ES-I3 (cell line): ENCODE results near the gene WNK2.

Experiments
- H3K36me3 ChIP-seq: 2 replicates; pipeline ENCODE4 v1.6.1; 2013; ENCODE audit warnings: mild to moderate bottlenecking, low read length, control low read depth, moderate library complexity; ENCODE audit not compliant: insufficient read depth
- H3K4me1 ChIP-seq: 2 replicates; pipeline ENCODE4 v1.6.1; 2013; ENCODE audit warnings: mild to moderate bottlenecking, control low read depth, low read length; ENCODE audit not compliant: insufficient read depth
- H3K9ac ChIP-seq: 2 replicates; pipeline ENCODE4 v1.6.1; 2013; ENCODE audit warnings: low read depth, mild to moderate bottlenecking, low read length, moderate library complexity
- H3K9me3 ChIP-seq: 2 replicates; pipeline ENCODE4 v1.6.1; 2013; ENCODE audit warnings: mild to moderate bottlenecking, low read length, moderate library complexity; ENCODE audit not compliant: control insufficient read depth, insufficient read depth

WNK2 gene

GRCh38 chr9:93221044-93221443 lies 37.1 kb downstream of the WNK2 start:
- no peaks in the 10 kb centered on the region for H3K9me3 ChIP-seq
- H3K4me1 ChIP-seq: peaks cover 14% of the 10 kb centered on the region; the same call in 1 of the 2 replicates
- H3K36me3 ChIP-seq: no peaks in the 10 kb centered on the region
- no peak overlapping the region for H3K9ac ChIP-seq

- no peaks in the 10 kb centered on the region for H3K9me3 ChIP-seq
- no peaks in the 10 kb centered on the region for H3K36me3 ChIP-seq
- peaks cover 14% of the 10 kb centered on the region; the same call in 1 of the 2 replicates for H3K4me1 ChIP-seq
- no peak overlapping the region for H3K9ac ChIP-seq
Measured at GRCh38 chr9:93222890-93223259, 38.9 kb downstream of the WNK2 start.

DNA sequence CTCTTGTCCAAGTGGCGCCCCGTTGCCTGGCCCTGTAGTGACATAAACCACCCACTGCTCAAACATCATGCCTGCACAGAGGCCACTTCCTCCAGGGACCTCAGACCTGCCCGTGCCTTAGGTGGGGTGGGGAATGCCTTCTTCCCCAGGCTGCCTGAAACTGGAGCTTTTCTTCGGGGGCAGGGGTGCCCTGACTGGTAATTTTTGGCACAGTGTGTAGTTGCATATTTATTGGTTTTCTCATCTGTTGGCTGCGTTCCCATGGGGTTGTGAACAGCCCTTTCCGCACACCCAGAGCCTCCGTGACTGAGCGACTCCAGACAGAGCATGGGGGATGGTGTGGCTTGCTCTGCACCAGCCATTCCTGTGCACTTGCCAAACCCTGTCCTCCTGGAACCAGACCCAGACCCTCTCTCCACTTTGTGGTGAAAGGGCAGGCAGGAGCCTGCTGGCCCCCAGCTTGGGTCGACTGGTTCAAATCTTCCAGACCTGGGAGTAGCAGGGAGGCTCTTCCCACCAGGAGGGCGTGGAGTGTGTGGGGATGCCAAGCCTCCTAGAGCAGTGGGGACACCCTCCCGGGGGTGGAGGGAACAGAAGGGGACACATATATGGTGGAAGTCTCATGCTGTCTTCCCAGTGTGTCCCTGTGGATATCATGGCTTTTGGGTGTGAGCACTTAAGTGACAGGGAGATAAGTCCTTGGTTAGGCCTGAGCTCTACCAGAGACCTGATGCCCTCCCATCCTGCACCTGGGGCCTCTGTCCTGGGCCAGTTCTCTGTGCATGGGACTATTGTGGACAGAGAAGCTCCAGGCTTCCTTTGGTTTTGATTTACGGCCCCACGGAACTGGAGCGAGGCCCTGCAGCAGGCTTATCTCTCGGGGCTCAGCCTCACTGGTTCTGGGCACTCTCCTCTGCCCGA lies 39.6 kb downstream of the WNK2 start:
- Histone ChIP-seq H3K9ac (no peak overlapping the region), H3K36me3 (no peaks in the 10 kb centered on the region), H3K9me3 (no peaks in the 10 kb centered on the region), H3K4me1 (peaks cover 14% of the 10 kb centered on the region; the same call in 1 of the 2 replicates)

- no peak overlapping the region for H3K9ac ChIP-seq
- peaks cover 14% of the 10 kb centered on the region; the same call in 1 of the 2 replicates for H3K4me1 ChIP-seq
- H3K9me3 ChIP-seq: no peaks in the 10 kb centered on the region
- H3K36me3 ChIP-seq: no peaks in the 10 kb centered on the region
Measured at GRCh38 chr9:93224591-93224990, 40.7 kb downstream of the WNK2 start.

DNA sequence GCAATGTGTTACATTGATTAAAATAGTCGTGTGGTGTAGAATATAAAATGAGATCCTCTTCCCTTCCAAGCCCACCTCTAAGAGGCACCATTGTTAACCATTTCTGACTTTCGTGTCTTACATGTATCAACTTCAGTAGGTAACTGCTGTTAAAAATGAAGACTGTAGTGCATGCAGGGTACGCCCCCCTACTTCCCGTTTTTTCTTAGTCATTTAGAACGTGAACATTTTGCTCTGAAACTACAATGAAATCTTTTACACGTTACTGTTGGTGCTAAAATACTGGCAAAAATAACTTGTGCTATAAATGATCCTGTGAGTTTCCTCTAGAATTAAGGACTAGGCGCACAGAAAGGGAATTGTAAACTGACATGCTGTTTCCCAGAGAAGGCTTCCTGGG lies 41.5 kb downstream of the WNK2 start:
- H3K9me3 ChIP-seq: no peaks in the 10 kb centered on the region
- H3K4me1 ChIP-seq: peaks cover 14% of the 10 kb centered on the region; the same call in 1 of the 2 replicates
- no peaks in the 10 kb centered on the region for H3K36me3 ChIP-seq
- no peak overlapping the region for H3K9ac ChIP-seq

- Histone ChIP-seq H3K4me1 (peaks cover 14% of the 10 kb centered on the region; the same call in 1 of the 2 replicates), H3K36me3 (no peaks in the 10 kb centered on the region), H3K9me3 (no peaks in the 10 kb centered on the region), H3K9ac (no peak overlapping the region)
Measured at GRCh38 chr9:93225892-93226291, 42.0 kb downstream of the WNK2 start.

DNA sequence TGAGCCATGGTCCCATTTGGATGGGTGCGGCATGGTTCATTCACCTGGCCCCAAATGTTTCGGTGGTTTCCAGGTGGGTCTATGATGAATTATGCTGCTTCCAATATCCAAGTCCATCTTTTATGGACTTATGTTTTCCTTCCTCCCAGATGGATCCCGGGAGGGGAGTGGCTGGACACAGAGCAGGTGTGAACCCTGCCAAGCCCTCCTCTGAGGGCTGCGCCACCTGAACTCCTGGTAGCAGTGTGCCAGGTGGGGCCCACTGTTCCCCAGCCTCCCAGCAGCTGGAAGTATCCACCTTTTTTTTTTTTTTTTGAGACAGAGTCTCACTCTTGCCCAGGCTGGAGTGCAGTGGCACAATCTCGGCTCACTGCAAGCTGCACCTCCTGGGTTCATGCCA lies 42.9 kb downstream of the WNK2 start:
- Histone ChIP-seq H3K36me3 (no peaks in the 10 kb centered on the region), H3K4me1 (peaks cover 14% of the 10 kb centered on the region; the same call in 1 of the 2 replicates), H3K9ac (no peak overlapping the region), H3K9me3 (no peaks in the 10 kb centered on the region)

DNA sequence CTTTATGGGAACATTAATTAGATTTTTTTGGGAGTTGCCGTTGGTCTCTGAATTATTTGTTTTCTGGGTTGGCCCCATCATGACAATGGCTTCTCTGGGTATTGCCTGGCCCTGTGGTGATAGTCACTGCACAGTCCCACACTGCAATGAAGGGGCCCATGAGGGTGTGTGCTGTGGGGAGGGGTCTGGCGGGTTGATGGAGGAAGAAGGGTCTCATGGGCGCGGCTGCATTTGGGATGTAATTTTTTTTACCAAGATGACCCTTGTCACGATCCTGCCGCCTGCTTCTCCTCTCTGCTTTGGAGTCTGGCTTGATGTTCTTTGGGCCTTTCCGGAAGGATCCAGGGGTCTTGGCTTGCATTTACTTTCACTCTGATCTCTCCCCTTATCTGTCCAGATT lies 44.1 kb downstream of the WNK2 start:
- Histone ChIP-seq H3K9ac (no peak overlapping the region), H3K4me1 (peaks cover 14% of the 10 kb centered on the region; the same call in 1 of the 2 replicates), H3K9me3 (no peaks in the 10 kb centered on the region), H3K36me3 (no peaks in the 10 kb centered on the region)

DNA sequence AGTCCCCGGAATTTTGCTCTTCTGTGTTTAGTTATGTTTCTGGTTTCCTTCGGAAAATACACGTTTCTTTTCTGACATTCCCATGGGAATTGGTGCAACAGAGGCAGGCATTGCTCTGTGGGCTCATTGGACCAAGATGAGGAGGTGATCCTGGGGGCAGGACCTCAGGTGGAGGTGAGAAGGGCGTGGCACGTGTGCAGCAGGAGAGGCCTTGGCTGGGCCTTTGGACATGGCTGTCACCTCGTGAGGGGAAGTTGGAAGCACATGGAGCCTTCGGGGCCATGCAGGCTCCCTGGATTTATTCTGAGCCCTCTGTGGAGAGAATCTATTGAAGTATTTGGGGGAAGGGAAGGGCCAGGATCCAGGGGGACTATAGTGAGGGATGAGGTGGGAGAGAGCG lies 44.5 kb downstream of the WNK2 start:
- H3K9me3 ChIP-seq: no peaks in the 10 kb centered on the region

GRCh38 chr9:93229636-93230035 lies 45.7 kb downstream of the WNK2 start:
- Histone ChIP-seq H3K9me3 (no peaks in the 10 kb centered on the region), H3K9ac (no peak overlapping the region), H3K4me1 (peaks cover 8% of the 10 kb centered on the region; the same call in 1 of the 2 replicates), H3K36me3 (no peaks in the 10 kb centered on the region)

More for the DNA sequence above, 44.5 kb downstream of the WNK2 start:
- Histone ChIP-seq H3K36me3 (no peaks in the 10 kb centered on the region), H3K4me1 (peaks cover 14% of the 10 kb centered on the region; the same call in 1 of the 2 replicates), H3K9ac (no peak overlapping the region)

DNA sequence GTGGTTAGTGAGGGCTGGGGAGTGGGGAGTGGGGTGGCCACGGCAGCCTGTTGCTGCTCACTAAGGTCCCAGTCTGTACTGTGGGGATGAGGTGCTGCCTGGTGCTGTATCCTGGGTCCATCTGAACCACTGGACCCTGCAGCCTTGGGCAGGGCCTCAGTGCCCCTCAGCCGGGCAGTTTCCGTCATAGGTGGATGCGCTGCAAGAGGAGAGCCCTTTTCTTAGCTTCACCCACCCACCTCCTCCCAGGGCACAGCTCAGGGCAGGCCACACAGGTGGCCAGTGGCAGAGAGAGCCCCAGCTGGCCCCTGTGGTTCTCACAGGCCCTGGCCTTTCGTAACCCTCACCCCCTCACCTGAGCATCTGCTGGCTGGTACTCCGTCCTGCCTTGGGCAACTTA lies 46.2 kb downstream of the WNK2 start:
- Histone ChIP-seq H3K36me3 (no peaks in the 10 kb centered on the region), H3K9me3 (no peaks in the 10 kb centered on the region), H3K4me1 (0 out of 2 replicates have a peak, but pooled peaks cover 2% of the 10 kb centered on the region), H3K9ac (no peak overlapping the region)

GRCh38 chr9:93230601-93231000 lies 46.7 kb downstream of the WNK2 start:
- no peaks in the 10 kb centered on the region for H3K36me3 ChIP-seq
- no peaks in the 10 kb centered on the region for H3K9me3 ChIP-seq
- H3K4me1 ChIP-seq: no peaks in the 10 kb centered on the region
- H3K9ac ChIP-seq: no peak overlapping the region

DNA sequence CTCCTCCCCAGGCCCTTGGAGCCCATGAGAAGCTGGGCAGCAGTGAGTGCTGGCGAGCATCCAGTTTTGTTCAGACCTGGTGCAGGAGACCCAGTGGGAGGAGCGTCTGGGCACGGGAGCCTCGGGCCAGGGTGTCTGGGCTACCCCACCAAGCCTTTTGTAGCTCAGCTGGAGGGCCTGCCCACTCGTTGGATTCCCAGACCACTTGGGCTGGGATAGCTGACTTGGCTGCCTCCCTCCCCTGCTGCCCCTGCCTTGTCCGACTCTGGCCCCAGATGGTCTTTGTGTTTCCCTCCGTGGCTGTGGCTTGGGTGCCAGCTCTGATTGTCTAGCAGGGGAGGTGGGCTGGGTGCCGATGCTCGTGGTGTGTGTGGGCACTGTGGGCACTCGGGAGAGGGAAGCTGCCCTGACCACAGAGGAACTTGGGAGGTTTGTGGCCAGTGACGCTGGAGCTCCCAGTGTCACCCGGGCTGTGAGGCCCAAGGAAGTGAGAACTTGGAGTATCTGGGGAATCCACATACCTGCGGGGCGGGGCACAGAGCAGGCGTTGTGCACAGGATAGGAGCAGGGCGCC lies 47.3 kb downstream of the WNK2 start:
- no peaks in the 10 kb centered on the region for H3K4me1 ChIP-seq
- no peaks in the 10 kb centered on the region for H3K9me3 ChIP-seq
- no peaks in the 10 kb centered on the region for H3K36me3 ChIP-seq
- H3K9ac ChIP-seq: no peak overlapping the region

- Histone ChIP-seq H3K9me3 (no peaks in the 10 kb centered on the region), H3K9ac (no peak overlapping the region), H3K4me1 (no peaks in the 10 kb centered on the region), H3K36me3 (no peaks in the 10 kb centered on the region)
Measured at GRCh38 chr9:93231716-93232115, 47.8 kb downstream of the WNK2 start.
